HG03558 (cell line): Measurements from ENCODE around the gene HOMER2.

Experiments used
- ATAC-seq: cut with Tn5 transposase; IDR thresholded peaks from one replicate; pipeline ENCODE4 v1.9.1; 2021; ENCODE audit warnings: moderate number of reproducible peaks; ENCODE audit not compliant: unreplicated experiment; ENCODE audit errors: extremely low read depth

HOMER2 gene

DNA sequence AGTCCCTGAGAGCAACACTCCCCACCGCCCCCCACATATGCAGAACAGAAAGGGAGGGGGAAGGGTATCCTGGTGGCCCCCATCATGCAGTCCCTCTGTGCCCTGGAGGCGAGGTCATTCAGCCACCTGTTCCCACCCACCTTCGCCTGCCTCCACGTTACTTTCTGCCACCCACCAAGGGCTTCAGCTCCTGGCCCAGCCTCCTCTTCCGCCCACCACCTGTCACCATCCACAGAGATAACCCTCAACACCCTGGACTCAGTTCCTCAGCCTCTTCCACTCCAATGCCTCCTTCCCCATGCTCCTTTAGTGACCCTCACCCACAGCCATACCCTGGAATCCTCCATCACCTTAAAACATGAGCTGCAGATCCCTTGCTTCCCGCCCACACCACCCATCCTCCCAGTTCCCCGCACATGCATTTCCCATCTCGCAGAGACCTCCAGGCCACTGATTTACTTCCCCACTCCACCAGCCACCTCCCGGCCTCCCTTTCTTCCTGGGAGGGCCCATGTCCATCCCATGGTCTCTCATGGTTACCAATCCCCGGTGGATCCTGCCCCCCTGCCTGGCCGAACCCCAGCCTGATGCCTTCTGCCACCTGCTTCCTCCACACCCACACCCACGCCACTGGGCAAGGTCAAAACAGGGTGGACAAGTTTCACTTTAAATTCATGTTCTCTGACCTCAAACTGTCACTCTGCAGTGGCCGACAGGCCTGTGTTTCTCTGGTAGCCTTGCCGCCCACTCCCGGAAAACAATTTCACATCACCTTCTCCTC, 18.2 kb downstream of the HOMER2 start:
- ATAC-seq: no peak

DNA sequence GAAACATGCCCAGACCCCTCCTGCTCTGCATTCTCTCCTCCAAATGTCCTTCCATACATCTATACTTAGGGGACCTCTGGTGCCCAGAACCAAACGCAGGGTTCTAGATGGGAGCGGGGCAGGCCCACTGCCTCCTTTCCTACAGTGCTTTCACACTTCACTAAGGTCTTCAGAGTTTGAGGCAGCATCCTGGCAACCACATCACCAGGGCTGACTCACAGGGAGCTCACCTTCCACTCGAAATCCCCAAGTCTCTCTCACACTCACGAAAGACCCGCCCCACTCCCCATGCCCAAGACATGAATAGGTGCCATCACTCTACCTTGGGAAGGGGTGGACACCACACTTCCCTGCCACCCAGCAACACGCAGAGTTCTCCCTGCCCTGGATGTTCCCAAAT, 18.9 kb downstream of the HOMER2 start:
- no peak for ATAC-seq

DNA sequence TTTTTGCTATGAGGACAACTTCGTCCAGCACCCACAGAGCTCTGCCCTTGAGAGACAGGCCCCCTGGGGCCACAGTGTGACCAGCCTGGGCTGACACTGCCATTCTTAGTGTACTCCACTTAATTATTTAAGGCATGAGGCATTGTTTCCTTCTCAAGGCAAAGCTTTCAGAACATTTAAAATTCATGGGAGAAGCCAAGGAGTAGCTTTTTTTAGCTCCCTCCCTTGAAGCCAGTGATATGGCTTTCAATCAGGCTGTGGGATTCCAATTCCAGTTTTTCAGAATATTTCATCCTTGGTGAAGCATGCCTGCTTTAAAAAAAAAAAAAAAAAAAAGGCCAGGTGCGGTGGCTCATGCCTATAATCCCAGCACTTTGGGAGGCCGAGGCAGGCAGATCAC, 21.3 kb downstream of the HOMER2 start:
- ATAC-seq: no peak

- no peak for ATAC-seq
These were observed 22.1 kb downstream of the HOMER2 start for GRCh38 chr15:82930461-82930860.

GRCh38 chr15:82928711-82929110, 23.8 kb downstream of the HOMER2 start:
- no peak for ATAC-seq

- no peak for ATAC-seq
These were observed 28.8 kb downstream of the HOMER2 start for GRCh38 chr15:82923744-82924143.

- ATAC-seq: no peak
These were observed 29.8 kb downstream of the HOMER2 start for GRCh38 chr15:82922737-82923136.

- no peak for ATAC-seq
These were observed 30.6 kb downstream of the HOMER2 start for GRCh38 chr15:82921939-82922338.

GRCh38 chr15:82921242-82921641, 31.3 kb downstream of the HOMER2 start:
- no peak for ATAC-seq

- ATAC-seq: no peak
These were observed 33.2 kb downstream of the HOMER2 start for GRCh38 chr15:82919231-82919886.

DNA sequence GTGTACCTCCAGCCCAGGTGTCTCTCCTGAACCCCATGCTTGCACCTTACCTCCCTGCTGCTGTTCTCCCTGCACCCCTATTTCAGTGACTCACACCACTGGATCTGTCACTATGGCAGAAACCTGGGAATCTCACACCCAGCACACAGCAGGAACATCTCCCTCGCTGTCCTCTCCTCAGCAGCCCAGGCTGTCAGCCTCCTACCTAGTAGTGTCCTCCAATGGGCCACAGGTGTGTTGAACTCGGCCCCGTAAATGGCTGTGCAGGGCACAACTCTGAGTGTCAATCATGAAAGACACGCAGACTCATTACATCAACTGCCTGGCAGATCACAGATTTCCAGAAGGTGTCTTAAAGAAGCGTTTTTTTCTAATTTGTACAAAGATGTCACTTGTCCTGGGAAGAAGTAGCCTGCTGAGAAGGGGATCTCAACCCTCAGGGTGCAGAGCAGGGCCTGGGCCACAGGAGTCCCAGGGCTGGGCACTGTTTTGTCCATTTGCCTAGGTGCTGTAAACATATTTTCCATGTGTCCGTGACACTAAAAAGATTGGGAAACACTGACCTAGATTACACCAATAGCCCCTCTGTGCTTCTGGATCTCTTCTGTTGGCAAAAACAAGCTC, 33.8 kb downstream of the HOMER2 start:
- no peak for ATAC-seq

GRCh38 chr15:82918162-82918561, 34.4 kb downstream of the HOMER2 start:
- no peak for ATAC-seq

- no peak for ATAC-seq
These were observed 35.3 kb downstream of the HOMER2 start for GRCh38 chr15:82917249-82917648.

DNA sequence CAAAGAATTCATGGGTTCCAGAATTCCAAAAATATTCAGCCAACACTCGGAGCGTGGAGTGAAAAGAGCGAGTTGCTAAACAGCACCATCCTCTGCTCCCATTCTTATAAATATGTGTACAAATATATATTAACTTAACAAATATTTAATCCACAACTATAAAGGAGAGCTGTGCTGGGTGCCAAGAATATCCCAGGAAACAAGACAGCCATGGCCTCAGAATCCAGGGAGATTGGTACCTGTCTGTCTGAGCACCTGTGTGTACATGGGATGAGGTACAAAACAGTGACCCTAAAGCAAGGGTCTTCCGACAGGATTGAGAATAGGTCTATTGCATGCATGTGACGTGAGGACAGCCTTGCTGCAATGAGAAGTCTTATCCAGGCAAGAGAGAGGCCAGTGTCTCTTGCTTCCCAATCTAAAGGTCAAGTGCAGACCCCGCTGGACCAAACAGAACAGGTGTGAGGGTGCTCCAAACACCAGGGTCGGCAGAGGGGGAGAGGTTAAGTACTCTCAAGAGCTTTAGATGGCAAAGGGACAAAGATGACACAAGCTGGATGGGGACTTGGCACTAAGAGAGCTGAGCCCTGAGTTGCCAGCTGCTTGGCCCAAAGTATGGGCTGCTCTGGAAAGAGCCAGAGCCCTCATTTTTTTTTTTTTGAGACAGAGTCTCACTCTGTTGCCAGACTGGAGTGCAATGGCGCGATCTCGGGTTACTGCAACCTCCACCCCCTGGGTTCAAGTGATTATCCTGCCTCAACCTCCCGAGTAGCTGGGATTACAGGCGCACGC, 36.2 kb downstream of the HOMER2 start:
- no peak for ATAC-seq

DNA sequence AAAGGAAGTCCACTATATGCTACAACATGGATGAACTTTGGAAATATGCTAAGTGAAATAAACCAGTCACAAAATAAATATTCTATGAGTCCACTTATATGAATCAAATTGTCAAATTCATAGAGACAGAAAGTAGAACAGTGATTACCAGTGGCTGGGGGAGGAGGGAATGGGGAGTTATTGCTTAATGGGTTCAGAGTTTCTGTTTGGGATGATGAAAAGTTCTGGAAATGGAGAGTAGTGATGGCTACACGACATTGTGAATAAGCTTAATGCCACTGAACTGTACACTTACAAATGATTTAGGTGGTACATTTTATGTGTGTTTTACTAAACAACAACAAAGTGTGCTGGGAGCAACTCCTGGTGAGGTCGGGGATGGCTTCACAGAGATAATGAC, 38.1 kb downstream of the HOMER2 start:
- ATAC-seq: no peak

- ATAC-seq: no peak
These were observed 41.1 kb downstream of the HOMER2 start for GRCh38 chr15:82911458-82911857.

DNA sequence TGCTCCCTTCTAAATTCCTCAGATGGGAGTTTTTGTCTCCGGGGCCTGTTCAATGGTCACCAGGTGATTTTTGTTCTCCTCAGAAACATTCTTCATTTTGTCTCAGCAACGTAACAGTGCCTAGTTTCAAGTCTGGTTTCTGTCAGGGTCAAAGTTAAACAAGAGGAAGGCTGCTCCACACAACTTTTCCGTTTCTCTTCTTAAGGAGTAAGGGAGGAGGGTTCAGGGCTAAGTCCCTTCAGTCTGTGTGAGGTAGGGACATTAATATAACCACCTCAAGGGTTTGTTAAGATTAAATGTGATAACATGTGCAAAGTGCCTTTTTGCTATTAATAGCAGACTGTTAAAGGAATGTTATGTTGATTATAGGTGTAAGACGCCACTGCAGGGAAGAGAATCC, 41.8 kb downstream of the HOMER2 start:
- no peak for ATAC-seq

DNA sequence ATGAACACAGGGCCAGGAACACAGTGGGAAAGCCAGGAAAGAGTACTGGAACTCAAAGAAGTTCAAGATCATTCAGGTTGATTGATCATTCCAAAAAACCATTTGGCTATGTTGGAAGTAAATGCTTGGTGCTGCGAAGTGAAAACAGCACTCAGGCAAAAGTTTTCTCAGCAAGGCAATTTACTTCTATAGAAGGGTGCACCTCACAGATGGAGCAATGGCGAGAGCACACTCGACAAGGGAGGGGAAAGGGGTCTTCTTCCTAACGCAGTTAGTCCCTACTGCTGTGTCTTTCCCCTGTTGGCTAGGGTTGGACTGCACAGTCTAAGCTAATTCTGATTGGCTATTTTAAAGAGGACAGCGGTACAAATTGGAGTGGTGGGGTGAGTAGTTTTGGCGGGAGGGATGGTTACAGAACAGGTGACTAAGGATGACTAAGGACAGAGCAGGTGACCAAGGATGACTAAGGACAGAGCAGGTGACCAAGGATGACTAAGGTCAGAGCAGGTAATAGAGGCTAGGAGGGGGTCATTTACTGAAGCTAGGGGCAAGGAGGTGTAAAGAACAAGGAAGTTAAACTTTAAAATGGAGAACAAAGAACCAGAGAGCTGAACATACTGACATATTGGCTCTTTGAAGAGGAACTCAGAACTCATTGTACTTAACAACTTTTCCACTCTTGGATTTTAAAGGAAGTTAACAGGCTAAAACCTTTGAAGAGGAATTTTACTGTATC, 43.3 kb downstream of the HOMER2 start:
- no peak for ATAC-seq

- no peak for ATAC-seq
These were observed 45.2 kb downstream of the HOMER2 start for GRCh38 chr15:82907350-82907749.

- no peak for ATAC-seq
These were observed 47.9 kb downstream of the HOMER2 start for GRCh38 chr15:82904574-82904973.
